Measurements from ENCODE around the gene SUPT6H. TPM values are rescaled to one million over a fixed set of nuclear protein-coding genes. Genes with fewer than 3 reads are reported as not detected.

Gene SUPT6H
- total RNA-seq, 1 donor from 2014 or later, result 29.9 TPM

DNA sequence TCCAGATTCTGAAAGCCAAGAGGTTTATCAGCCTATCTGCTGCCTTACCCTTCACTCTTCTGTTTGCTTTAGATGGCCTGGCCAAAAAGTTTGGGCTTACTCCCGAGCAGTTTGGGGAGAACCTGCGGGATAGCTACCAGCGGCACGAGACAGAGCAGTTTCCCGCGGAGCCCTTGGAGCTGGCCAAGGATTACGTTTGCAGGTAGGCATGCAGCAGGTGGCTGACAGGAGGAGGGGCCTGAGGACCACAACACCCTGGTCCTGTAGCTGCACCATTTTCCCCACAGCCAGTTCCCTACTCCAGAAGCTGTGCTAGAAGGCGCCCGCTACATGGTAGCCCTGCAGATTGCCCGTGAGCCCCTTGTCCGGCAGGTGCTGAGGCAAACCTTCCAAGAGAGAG lies 20.6 kb downstream of the SUPT6H start:
- Histone ChIP-seq H2AFZ (replicated peaks) (no peak overlapping the region), H4K20me1 (ENCODE audit: low read depth) (no peaks in the 10 kb centered on the region), H3K9me3 (ENCODE audit: low read depth) (no peaks in the 10 kb centered on the region), H3K4me2 (no peak overlapping the region), H3K36me3 (no peaks in the 10 kb centered on the region), H3F3A (ENCODE audit: low read depth) (no peaks in the 10 kb centered on the region), H3K9ac (no peak overlapping the region), H3K4me1 (no peaks in the 10 kb centered on the region), H3K79me2 (ENCODE audit: low read depth) (no peaks in the 10 kb centered on the region), H3K4me3 (no peak overlapping the region), H3K27me3 (no peaks in the 10 kb centered on the region), H3K27ac (no peak overlapping the region)
- no peak for TF ChIP-seq EZH2 (IDR thresholded peaks at IDR 0.05)
- TF ChIP-seq, protein P1, sequence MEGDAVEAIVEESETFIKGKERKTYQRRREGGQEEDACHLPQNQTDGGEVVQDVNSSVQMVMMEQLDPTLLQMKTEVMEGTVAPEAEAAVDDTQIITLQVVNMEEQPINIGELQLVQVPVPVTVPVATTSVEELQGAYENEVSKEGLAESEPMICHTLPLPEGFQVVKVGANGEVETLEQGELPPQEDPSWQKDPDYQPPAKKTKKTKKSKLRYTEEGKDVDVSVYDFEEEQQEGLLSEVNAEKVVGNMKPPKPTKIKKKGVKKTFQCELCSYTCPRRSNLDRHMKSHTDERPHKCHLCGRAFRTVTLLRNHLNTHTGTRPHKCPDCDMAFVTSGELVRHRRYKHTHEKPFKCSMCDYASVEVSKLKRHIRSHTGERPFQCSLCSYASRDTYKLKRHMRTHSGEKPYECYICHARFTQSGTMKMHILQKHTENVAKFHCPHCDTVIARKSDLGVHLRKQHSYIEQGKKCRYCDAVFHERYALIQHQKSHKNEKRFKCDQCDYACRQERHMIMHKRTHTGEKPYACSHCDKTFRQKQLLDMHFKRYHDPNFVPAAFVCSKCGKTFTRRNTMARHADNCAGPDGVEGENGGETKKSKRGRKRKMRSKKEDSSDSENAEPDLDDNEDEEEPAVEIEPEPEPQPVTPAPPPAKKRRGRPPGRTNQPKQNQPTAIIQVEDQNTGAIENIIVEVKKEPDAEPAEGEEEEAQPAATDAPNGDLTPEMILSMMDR (IDR thresholded peaks at IDR 0.05), result no peak
- no peak for TF ChIP-seq EZH2phosphoT487 (IDR thresholded peaks at IDR 0.05)
- peaks cover 31% of the 10 kb centered on the region for H3K36me3 Mint-ChIP-seq
- H3K4me1 Mint-ChIP-seq, result no peaks in the 10 kb centered on the region
- no peak overlapping the region for H3K27ac Mint-ChIP-seq
- no peak for DNase-seq (ENCODE audit: low spot score)
- no peaks in the 10 kb centered on the region for H3K9me3 Mint-ChIP-seq
- H3K4me3 Mint-ChIP-seq, result no peak overlapping the region
- peaks cover 2% of the 10 kb centered on the region for H3K27me3 Mint-ChIP-seq (ENCODE audit: insufficient read depth, low read depth)

DNA sequence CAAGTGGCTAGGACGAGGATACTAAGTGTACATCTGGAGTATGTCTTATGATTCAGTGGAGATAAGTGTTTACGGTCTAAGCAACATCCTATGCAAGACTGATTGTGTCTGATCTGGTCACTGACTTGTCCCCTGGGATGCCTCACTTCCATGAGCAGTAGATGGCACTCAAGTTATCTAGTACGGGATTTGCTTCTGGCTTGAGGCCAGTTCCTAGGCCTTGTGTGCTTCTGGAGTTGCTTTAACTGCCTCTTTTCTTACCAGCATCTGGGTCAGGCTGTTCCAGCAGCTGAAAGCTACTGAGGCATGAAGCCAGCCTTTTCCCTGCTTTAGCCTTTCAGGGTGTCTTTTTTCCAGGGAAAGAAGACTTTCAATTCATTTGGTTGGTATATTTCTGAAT lies 23.0 kb downstream of the SUPT6H start:
- no peak overlapping the region for H3K27ac ChIP-seq
- no peak overlapping the region for H3K4me2 ChIP-seq
- TF ChIP-seq EZH2phosphoT487 (IDR thresholded peaks at IDR 0.05), result no peak
- TF ChIP-seq, protein P1 (IDR thresholded peaks at IDR 0.05), result peak; percentile 5
- no peaks in the 10 kb centered on the region for H3K27me3 ChIP-seq
- peaks cover 2% of the 10 kb centered on the region for H3K27me3 Mint-ChIP-seq (ENCODE audit: insufficient read depth, low read depth)
- H3K9me3 ChIP-seq (ENCODE audit: low read depth), result no peaks in the 10 kb centered on the region
- peaks cover 20% of the 10 kb centered on the region for H3K36me3 ChIP-seq
- H3K9ac ChIP-seq, result no peak overlapping the region
- no peak overlapping the region for H3K27ac Mint-ChIP-seq
- no peak overlapping the region for H3K4me3 Mint-ChIP-seq
- H3K4me3 ChIP-seq, result no peak overlapping the region
- H3F3A ChIP-seq (ENCODE audit: low read depth), result no peaks in the 10 kb centered on the region
- no peaks in the 10 kb centered on the region for H3K4me1 Mint-ChIP-seq
- H3K9me3 Mint-ChIP-seq, result no peaks in the 10 kb centered on the region
- no peaks in the 10 kb centered on the region for H3K4me1 ChIP-seq
- H3K79me2 ChIP-seq (ENCODE audit: low read depth), result no peaks in the 10 kb centered on the region
- peaks cover 47% of the 10 kb centered on the region for H3K36me3 Mint-ChIP-seq
- DNase-seq (ENCODE audit: low spot score), result no peak
- no peaks in the 10 kb centered on the region for H4K20me1 ChIP-seq (ENCODE audit: low read depth)
- no peak overlapping the region for H2AFZ ChIP-seq (replicated peaks)

DNA sequence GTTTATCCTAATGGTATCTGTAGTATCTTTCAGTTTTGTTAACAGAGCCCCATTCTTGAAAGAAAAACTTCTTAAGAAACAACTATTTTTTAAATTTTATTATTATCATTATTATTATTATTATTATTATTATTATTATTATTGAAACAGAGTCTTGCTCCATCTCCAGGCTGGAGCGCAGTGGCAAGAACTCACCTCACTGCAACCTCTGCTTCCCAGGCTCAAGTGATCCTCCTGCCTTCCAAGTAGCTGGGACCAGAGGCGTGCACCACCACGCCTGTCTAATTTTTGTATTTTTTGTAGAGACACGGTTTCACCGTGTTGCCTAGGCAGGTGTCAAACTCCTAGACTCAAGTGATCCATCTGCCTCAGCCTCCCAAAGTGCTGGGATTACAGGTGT lies 23.4 kb downstream of the SUPT6H start:
- H3K27me3 Mint-ChIP-seq (ENCODE audit: insufficient read depth, low read depth), result peaks cover 2% of the 10 kb centered on the region
- no peak overlapping the region for H3K4me3 Mint-ChIP-seq
- H3K9me3 Mint-ChIP-seq, result no peaks in the 10 kb centered on the region
- Histone ChIP-seq H3K4me2 (no peak overlapping the region), H3K27me3 (no peaks in the 10 kb centered on the region), H4K20me1 (ENCODE audit: low read depth) (no peaks in the 10 kb centered on the region), H3K36me3 (peaks cover 20% of the 10 kb centered on the region), H2AFZ (replicated peaks) (no peak overlapping the region), H3K79me2 (ENCODE audit: low read depth) (no peaks in the 10 kb centered on the region), H3K9ac (no peak overlapping the region), H3K4me3 (no peak overlapping the region), H3K27ac (no peak overlapping the region), H3K4me1 (no peaks in the 10 kb centered on the region), H3K9me3 (ENCODE audit: low read depth) (no peaks in the 10 kb centered on the region), H3F3A (ENCODE audit: low read depth) (no peaks in the 10 kb centered on the region)
- TF ChIP-seq EZH2 (IDR thresholded peaks at IDR 0.05) (no peak), EZH2phosphoT487 (IDR thresholded peaks at IDR 0.05) (no peak)
- TF ChIP-seq, protein P1 (IDR thresholded peaks at IDR 0.05), result no peak
- DNase-seq (ENCODE audit: low spot score), result no peak
- peaks cover 50% of the 10 kb centered on the region for H3K36me3 Mint-ChIP-seq
- no peaks in the 10 kb centered on the region for H3K4me1 Mint-ChIP-seq
- no peak overlapping the region for H3K27ac Mint-ChIP-seq

Data from neural progenitor cell (in vitro differentiated cells).